Measurements from ENCODE around the gene DEPDC1B.
"Not testable (repeated sequence)": the region's sequence is repeated elsewhere in the genome, so short reads cannot be mapped to it uniquely, and the experiment has no call there.

Gene DEPDC1B

GRCh38 chr5:60578315-60578714 lies 121.7 kb downstream of the DEPDC1B start:
- no peak for DNase-seq

DNA sequence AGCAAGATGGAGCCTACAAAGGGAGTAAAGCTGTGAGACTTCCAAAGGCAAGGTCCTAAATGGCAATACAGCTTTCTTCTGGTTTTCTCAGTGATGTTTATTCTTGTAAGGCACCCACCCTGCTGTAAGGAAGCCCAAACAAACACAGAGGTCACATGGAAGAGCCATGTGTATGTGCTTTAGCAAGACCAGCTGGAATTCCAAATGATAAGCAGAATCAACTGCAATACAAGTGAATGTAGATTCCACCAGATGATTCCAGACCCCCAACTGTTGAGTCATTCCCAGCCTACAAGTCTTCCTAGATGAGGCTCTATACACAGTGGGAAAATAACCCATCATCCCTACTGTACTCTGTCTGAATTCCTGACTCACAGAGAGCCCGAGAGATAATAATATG lies 122.8 kb downstream of the DEPDC1B start:
- DNase-seq: no peak

GRCh38 chr5:60576425-60576824 lies 123.5 kb downstream of the DEPDC1B start:
- no peak for DNase-seq

GRCh38 chr5:60568646-60569045 lies 131.3 kb downstream of the DEPDC1B start:
- DNase-seq: no peak

GRCh38 chr5:60563696-60564324 lies 136.2 kb downstream of the DEPDC1B start:
- no peak for DNase-seq

DNA sequence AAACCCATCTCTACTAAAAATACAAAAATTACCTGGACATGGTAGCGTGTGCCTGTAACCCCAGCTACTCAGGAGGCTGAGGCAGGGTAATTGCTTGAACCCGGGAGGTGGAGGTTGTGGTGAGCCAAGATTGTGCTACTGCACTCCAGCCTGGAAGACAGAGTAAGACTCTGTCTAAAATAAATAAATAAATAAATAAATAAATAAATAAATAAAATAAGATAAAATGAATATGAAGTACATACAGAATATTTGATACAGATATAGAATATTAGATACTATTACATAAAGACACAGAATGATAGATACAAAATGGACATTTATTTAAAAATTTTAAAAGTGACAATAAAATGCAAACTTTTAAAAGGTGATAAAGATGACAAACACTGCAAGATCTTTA lies 146.7 kb downstream of the DEPDC1B start:
- not testable (repeated sequence) for DNase-seq

DNA sequence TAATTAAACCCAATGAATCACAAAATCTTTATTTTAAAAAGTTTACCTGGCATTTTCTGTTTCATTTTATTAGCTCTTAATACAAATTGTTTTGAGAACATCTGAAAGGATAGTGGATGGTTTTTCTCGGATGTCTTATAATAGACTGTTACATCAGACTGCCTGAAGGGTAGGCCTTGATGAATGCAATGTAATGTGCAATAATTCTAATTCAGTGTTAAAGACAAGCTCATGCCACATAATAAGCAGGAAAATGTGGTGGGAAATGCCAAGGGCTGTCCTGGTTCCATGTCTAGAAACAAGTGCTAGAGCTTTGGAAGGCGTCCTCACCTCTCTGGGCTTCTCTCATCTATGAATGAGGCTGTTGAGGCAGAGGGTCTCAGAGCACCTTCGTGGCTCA lies 148.1 kb downstream of the DEPDC1B start:
- DNase-seq: no peak

DNA sequence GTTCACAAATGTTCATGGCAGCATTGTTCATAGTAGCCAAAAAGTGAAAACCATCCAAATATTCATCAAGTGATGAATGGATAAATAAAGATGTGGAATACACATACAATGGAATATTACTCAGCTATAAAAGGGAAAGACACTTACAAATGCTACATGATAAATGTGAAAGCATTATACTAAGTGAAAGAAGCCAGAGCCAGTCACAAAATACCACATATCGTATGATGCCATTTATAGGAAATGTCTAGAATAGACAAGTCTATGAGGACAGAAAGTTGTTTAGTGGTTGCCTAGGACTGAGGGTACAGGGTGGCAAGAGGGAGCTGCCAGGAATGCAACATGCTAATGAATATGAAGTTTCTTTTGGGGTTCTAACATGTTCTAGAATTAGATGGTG lies 148.7 kb downstream of the DEPDC1B start:
- DNase-seq: no peak

DNA sequence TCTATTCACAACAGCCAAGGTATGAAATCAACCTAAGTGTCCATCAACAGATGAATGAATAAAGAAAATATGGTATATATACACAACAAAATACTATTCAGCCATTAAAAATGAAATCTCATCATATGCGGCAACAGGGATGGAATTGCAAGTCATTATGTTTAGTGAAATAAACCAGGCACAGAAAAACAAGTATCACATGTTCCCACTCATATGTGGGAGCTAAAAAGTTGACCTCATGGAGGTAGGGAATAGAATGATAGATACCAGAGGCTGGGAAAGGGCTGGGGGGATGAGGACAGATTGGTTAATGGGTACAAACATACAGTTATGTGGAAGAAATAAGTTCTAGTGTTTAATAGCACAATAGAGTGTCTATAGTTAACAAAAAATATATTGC lies 149.7 kb downstream of the DEPDC1B start:
- DNase-seq: no peak

DNA sequence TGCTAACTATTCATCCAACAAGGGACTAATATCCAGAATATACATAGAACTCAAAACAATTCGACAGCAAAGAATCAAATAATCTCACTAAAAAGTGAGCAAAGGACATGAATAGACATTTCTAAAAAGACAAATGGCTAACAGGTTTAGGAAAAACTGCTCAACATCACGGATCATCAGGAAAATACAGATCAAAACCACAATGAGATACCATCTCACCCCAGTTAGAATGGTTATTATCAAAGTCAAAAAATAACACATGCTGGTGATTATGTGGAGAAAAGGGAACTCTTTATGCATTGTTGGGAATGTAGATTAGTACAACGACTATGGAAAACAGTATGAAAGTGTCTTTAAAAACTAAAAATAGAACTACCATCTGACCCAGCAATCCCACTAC lies 150.1 kb downstream of the DEPDC1B start:
- DNase-seq: no peak

All from stimulated activated CD8-positive, alpha-beta memory T cell treated with anti-CD3 and anti-CD28 coated beads, Interleukin-4, amount 100 ng/mL, for 48 hours (primary cell).